HG02852 (cell line): ENCODE data around the gene TTC24.
"Not testable (repeated sequence)": the region's sequence is repeated elsewhere in the genome, so short reads cannot be mapped to it uniquely, and the experiment has no call there.

Experiments used
- ATAC-seq: cut with Tn5 transposase; IDR thresholded peaks from one replicate; pipeline ENCODE4 v1.9.1; 2021; ENCODE audit warnings: mild to moderate bottlenecking, moderate library complexity; ENCODE audit not compliant: unreplicated experiment

TTC24 gene

DNA sequence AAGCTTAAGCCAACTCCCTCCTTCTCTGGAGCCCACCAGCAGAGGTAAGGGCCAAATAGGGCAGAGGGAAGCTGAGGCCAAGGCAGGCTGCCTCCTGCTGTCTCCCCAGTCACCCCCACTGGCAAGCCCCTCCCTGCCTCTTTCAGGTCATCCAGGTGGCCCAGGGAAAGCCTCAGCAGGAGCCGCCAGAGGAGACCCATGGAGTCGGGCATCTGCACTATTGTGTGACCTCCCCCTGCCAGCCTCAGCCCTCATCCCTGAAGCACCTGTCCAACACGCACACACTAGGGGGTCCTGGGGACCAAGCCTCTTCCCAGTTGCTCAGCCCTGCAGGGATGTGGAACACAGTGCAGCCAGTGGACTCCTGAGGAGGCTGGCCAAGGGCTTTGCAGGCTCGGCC, 6.8 kb downstream of the TTC24 start:
- ATAC-seq = no peak

DNA sequence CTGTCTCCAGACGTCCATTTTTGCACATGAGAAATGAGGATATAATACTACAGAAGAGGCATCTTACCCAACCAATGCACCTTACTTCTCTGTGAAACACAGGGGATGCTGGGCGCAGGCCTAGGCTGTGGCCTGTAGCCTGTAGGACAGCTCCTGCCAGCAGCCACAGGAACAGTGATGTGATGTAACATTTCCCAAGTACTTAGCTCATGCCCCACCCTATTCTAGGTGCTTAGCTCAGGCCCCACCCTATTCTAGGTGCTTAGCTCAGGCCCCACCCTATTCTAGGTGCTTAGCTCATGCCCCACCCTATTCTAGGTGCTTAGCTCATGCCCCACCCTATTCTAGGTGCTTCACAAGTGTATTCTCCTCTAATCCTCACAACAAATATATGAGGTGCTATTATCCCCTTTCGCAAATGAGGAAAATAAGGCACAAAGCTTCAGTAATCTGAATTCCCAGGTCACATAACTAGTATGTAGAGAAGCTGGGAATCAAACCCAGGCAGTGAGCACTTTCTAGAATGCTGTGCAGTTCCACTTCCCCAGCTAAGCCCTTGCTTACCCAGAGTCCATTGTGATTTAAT, 7.5 kb downstream of the TTC24 start:
- no peak for ATAC-seq

DNA sequence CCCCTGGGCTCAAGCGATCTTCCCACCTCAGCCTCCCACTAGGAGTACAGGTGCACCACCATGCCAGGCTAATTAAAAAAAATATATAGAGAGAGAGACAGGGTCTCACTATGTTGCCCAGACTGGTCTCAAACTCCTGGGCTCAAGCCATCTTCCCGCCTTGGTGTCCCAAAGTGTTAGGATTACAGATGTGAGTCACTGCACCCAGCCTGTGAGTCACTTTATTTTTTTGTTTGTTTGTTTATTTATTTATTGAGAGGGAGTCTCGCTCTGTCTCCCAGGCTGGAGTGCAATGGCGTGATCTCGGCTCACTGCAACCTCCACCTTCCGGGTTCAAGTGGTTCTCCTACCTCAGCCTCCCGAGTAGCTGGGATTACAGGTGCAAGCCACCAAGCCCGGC, 8.4 kb downstream of the TTC24 start:
- ATAC-seq = not testable (repeated sequence)

DNA sequence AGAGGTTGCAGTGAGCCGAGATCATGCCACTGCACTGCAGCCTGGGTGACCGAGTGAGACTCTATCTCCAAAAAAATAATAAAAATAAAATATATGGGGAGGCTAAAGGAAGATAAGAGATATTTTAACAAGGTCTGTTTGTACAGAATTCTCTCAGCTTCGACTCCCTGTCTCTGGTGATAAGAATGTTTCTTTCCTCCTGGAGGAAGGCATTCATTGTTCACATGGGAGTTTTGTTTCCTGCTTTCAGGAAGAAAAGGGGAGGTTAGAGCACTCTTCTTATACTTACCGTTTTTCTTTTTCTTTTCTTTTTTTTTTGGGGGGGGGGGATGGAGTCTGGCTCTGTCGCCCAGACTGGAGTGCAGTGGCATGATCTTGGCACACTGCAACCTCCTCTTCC, 10.0 kb downstream of the TTC24 start:
- no peak for ATAC-seq

DNA sequence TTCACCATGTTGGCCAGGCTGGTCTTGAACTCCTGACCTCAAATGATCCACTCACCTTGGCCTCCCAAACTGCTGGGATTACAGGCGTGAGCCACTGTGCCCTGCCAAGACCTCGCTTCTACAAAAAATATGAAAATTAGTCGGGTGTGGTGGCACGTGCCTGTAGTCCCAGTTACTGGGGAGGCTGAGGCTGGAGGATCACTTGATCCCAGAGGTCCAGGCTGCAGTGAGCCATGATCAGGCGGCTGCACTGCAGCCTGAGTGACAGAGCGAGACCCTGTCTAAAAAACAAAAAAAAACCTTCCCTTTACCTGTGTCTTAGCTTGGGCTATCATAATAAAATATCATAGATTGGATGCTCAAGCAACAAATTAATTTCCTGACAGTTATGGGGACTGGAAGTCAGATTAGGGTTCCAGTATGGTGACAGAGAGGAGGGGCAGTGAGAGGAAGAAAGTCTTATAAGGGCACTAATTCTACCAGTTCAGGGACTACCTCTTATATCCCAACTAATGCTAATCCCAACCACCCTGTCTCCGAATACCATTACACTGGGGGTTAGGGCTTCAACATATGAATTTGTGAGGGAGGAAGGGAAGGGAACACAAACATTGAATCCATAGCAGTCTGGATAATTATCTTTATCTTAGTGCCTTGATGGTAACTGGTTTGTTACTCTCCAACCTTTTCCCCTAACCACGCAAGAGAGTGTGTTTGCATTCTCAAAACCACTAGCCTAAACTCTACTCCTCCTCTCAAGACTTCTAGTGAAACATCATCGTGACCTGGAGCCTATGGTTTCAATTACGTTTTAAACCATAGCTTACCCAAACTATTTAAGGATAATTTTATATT, 11.0 kb downstream of the TTC24 start:
- no peak for ATAC-seq

DNA sequence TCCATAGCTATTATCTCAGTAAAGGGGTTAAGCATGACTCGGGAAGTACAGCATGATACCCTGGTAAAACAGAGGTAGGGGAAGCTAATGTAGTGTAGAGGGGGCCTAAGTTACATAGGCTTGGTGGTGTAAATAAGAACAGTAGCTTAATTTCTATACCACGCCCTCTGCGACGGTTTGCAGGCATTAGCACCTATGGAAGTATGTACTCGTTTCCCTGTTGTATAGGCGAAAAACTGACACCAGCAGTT, 11.6 kb downstream of the TTC24 start:
- no peak for ATAC-seq

DNA sequence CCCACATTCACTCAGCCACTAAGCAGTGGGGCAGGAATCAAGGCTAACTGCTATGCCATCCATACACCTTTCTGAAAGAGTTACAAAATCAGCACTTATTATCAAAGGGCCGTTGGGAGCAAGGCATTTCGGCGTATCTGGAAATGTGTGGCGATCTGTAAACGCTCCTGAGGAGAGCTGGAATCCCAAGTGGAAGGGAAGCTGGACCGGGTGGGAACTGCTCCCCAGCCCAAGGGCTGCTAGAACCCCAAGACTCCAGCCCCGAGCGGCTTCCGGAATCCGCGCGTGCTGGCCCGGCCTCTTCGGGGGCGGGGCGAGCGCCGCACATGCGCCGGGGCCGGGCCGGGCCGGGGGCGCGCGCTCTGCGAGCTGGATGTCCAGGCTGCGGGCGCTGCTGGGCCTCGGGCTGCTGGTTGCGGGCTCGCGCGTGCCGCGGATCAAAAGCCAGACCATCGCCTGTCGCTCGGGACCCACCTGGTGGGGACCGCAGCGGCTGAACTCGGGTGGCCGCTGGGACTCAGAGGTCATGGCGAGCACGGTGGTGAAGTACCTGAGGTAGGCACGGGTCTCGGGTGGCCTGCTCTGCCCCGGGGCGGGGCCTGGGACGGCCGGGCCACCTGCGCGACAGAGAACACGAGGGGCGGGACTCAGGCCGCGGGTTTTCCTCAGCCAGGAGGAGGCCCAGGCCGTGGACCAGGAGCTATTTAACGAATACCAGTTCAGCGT, 12.1 kb downstream of the TTC24 start, which contains the start of gene NAXE:
Gene NAXE (plus strand): TSS at position 345 of the 726 bp plus-strand sequence. CDS start 29 bp downstream, at position 374.
- ATAC-seq = peak; percentile 91

DNA sequence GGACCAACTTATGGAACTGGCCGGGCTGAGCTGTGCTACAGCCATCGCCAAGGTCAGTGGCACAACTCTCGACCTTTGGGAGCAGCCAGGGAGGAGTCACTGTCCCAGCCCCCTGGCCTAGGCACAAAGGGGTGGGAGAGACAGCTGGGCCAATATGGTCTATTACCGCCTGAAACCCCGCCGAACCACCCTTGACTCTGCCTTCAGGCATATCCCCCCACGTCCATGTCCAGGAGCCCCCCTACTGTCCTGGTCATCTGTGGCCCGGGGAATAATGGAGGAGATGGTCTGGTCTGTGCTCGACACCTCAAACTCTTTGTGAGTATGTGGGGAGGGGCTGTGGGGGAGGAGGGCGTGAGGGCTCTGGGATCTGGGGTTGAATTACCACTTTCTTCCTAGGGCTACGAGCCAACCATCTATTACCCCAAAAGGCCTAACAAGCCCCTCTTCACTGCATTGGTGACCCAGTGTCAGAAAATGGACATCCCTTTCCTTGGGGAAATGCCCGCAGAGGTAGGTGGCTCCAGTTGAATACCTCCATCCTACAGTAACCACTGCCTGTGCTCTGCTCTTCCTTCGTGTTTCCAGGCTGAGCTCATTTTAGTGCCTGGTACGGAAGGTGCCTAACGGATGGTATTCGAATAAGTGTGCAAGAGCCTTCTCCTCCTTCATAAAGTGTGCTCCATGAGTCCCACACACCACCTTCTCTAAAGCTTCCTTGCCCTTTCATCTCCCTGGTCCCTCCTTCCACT, 12.8 kb downstream of the TTC24 start:
- no peak for ATAC-seq

DNA sequence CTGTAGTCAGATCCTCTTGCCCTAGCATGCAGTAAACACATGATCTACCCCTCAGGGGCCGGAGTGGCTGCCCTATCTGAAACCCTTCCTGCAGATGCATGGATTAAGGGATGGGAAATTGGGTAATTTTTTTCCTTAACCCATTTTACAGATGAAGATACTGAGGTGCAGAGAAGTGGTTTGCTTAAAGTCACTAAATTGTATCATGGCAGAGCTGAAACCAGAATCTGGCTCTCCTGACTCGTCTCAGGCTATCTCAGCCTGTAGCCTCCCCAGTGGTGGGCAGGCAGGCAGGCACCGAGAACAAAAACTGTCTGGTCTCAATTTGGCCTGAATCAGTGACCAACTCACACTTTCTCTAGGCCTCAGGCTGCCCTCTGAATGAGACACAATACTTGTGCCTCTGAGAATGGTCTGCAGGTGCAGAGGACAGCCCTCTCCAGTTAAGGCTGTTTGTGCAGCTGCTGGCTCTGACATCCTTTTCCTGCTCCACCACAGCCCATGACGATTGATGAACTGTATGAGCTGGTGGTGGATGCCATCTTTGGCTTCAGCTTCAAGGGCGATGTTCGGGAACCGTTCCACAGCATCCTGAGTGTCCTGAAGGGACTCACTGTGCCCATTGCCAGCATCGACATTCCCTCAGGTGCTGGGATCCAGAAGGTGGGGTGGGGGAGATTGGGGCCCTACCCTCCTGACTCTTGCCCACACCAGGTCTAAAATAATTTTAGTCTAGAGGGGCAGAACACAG, 13.6 kb downstream of the TTC24 start:
- ATAC-seq = no peak

DNA sequence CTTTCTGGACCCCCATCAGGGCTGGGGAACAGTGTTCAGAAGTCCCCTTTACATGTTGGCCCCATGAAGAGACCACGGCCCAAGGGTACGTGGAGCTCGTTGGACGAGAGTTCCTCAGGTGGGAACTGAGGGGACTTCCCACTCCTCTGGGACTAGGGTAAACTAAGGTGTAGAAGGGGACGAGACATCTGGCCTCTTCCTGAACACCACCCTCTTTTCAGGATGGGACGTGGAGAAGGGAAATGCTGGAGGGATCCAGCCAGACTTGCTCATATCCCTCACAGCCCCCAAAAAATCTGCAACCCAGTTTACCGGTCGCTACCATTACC, 14.1 kb downstream of the TTC24 start:
- no peak for ATAC-seq

DNA sequence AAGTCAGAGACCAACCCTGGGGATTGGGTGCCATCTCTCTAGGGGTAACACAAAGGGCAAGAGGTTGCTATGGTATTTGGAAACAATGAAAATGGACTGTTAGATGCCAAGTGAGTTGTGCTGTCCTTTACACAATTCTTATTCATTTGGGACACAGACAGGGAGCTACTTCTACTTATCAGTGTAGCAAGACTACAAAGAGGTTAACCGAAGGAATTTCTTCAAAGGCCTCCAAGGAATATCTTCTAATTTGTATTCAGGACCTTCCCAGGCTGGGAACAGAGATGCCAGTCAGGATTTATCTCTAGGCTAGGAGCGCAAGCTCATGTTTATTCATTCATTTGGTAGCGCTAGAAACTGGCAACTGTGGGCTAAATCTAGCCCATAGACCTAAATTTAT, 14.7 kb downstream of the TTC24 start:
- ATAC-seq = no peak

DNA sequence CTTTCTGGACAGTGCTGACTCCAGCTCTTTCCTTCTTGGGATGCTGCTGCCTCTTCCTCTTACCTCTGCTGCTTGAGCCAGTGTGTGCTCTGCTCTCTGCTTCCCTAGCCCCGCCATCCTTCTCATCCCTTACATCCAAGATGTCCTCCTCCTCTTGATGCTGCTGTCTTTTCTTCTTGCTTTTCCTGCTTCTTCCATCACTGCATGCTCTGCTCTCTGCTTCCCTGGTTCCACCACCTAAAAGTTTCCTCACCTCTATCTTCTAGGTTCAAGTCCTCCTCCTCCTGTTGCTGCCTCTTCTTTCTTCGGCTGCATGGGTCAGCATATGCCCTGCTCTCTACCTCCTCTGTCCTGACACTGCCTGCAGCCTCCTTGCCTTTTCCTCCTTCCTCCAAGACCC, 15.5 kb downstream of the TTC24 start:
- no peak for ATAC-seq

DNA sequence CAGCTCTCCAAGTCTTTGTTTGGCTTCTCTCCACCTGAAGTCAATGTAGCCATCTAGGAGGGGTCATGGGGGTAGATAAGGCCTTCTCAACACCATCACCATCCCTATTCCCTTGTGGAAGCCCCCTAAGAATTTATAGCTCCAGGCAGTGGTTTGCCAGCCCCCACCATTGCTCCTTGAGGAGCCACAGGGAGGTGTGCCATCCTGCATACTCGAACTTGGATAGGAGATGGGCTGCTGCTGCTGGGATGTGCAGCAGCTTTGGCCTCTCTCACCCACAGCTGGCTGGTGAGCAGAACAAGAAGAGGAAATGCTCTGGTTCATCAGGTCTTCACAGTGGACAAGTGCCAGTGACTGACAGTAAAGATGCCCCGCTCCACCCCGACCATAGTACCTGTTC, 16.9 kb downstream of the TTC24 start:
- no peak for ATAC-seq

DNA sequence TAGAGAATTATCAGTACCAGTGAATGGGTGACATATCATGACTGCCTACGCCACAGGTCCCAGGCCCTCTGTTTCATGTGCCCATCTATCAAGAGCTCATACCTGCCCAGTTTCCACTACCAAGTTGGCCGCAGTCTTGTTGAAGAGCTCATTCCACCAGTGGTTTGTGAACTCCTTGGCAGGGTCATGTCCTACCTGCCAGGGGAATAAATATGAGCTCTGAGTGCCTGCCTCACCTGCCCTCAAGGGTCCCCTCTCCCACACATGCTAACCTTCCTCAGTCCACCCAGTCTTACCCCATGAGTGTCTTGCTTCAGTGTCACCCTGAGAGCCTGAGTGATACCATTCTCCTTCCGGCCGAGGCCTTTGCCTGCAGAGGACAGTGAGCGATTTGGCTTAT, 18.6 kb downstream of the TTC24 start:
- no peak for ATAC-seq

DNA sequence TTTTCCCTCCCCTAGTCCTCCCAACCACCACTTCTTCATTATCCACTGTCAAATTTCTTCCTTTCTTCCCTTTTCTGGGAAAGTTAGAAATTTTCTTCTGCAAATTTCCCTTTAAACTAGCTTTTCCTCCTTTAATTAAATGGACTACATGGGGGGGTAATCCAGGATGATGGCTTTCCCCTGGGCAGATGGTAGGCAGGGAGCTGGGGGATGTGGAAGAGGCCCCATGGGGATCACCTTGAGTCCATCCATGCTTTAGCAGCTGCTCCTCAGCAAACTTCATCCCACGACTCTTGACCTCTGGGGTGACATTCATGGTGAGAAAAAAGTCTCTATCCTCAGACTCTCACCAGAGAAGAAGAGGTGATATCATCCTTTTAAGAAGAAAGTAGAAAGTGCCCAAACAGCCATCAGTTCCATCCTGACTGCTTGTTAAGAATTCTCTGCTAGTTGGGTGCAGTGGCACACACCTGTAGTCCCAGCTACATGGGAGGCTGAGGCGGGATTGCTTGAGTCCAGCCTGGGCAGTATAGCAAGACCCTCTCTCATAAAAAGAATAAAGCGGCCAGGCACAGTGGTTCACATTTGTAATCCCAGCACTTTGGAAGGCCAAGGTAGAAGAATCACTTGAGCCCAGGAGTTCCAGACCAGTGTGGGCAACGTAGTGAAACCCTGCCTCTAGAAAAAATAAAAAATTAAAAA, 19.4 kb downstream of the TTC24 start:
- no peak for ATAC-seq

DNA sequence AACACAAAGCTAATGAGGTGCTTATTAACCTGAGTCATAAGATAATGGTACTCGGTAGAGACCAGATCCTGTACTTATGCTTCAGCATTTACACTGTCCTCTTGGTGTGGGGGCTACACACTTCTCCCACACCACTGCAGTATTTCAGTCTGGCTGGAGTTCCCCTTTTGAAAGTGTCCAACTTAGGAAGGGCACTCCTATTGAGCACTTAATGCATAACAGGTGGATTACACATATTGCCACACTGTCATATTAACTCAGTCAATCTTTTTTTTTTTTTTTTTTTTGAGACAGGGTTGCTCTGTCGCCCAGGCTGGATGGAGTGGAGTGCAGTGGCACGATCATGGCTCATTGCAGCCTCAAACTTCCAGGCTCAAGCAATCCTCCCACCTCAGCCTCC, 20.3 kb downstream of the TTC24 start:
- ATAC-seq = no peak

DNA sequence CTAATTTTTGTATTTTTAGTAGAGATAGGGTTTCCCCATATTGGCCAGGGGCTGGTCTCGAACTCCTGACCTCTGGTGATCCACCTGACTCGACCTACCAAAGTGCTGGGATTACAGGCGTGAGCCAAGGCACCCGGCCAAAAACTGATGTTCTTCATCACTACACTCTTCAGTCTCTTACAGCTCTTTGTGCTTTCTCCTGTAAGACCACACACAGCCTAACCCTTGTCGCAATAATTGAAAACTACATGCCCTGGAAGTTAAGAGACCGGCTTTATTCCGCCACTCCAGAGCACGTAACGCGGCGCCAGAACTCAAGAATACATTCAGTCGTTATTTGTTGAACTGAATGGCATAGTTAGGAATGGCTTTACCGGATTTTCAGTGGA, 21.2 kb downstream of the TTC24 start:
- ATAC-seq = no peak

DNA sequence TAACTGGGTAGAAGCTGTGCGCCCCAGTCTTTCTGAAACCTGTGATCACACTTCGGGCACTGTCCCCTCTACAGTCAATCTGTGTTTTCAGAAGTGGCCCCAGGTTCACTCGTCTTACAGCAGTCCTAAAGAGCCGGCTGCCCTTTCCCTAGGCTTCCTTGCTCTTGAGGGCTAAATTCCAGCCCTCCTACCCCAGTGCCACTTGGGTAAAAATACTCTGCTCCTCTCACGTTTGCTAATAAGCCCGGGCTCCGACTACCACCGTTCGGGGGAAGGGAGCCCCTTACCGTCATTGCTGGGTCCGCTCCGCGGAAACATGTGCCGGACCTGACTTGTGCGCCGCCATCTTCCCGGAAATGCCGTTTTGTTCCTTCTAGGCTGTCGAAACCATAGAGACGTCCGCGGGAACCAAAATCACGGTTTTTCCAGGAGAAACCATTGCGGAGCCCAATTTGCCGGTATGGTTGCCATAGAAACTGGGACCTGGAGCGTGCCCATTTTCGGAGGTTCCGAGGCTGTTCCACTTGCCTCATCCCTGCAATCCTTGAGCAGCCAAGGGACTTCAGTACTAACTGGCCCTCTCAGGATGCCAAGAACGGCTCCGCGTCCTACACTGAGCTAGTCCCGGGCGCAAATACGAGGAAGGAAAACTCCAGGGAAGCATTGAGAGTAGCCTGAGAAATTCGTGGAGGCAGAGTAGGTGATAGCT, 21.8 kb downstream of the TTC24 start, which contains the start of gene GPATCH4:
Gene GPATCH4 (minus strand): TSS at position 358 of the 709 bp plus-strand sequence.
- peak; percentile 65 for ATAC-seq

DNA sequence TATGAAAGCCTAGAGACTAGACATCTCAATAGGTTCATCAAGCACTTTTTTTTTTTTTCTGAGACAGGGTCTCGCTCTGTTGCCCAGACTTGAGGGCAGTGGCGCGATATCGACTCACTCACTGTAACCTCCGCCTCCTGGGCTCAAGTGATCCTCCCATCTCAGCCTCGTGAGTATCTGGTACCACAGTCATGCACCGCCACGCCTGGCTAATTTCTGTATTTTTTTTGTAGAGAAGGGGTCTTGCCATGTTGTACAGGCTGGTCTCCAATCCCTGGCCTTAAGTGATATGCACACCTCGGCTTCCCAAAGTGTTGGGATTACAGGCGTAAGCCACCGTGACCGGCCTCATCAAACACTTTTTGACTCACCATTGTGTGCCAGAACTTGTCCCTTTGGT, 22.4 kb downstream of the TTC24 start:
- ATAC-seq = no peak

DNA sequence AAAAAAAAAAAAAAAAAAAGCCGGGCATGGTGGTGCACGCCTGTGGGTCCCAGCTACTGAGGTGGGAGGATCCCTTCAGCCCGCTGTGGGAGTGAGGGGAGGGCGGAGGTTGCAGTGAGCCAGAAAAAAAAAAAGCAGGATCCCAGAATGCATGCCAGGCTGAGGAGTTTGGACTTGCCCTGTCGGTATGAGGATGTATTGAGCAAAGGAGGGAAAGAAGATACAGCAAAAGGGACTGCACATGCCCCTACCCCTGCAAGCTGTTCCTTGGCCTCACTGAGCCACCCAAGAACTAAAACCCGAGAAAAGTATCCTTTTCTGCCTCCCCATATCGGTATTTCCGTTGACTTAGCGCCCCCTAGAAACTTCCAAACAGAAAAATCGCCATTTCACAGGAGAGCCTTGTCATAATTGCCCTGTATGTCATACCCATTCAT, 23.1 kb downstream of the TTC24 start:
- no peak for ATAC-seq
